B cell (primary cell): ENCODE results near the gene UTS2R. TPM values are rescaled to one million over a fixed set of nuclear protein-coding genes. Genes with fewer than 3 reads are reported as not detected.

ENCODE experiments used
- ATAC-seq: fragments of 200-7000 bp; cut with Tn5 transposase; one replicate; pipeline ENCODE4 v1.10.0; 2021; ENCODE audit warnings: low read depth, mild to moderate bottlenecking, moderate number of reproducible peaks, moderate library complexity
- CTCF ChIA-PET: fragments of 350-600 bp; sonication (Branson Sonifier 250); formaldehyde crosslinking; loops from one replicate; lab custom pipeline; 2021; ENCODE audit warnings: antibody characterized with exemption, inconsistent platforms; lab: Charles Lee
- POLR2A ChIA-PET: fragments of 350-600 bp; sonication (Branson Sonifier 250); formaldehyde crosslinking; loops from one replicate; lab custom pipeline; 2021; ENCODE audit warnings: antibody characterized with exemption; lab: Charles Lee
- DNase-seq: peaks from one replicate; pipeline ENCODE4 v3.0.0; 2013
- H2AFZ ChIP-seq: 2 replicates; pipeline ENCODE4 v1.6.1; 2012; ENCODE audit warnings: mild to moderate bottlenecking, low read depth, low read length; ENCODE audit not compliant: insufficient read depth, poor library complexity, severe bottlenecking
- H3K27ac ChIP-seq, 2 donors: 1 replicate in 1 of 2; 2 replicates in 1 of 2; pipeline ENCODE4 v1.5.1; 2012 to 2013; ENCODE audit warnings: low read length in 2 of 2, mild to moderate bottlenecking in 2 of 2, moderate library complexity in 1 of 2
- H3K27me3 ChIP-seq, 4 experiments: fragments of 200-600 bp in 1 of 4; sonication (generic) in 1 of 4; replicated peaks in 1 of 4; 1 replicate in 2 of 4; 2 replicates in 2 of 4; pipeline versions ENCODE4 v1.6.1 to v1.7.0; 2013 to 2016; ENCODE audit warnings: low read length in 3 of 4, mild to moderate bottlenecking in 2 of 4, mixed read lengths in 1 of 4, moderate library complexity in 1 of 4; ENCODE audit not compliant: insufficient read depth in 4 of 4, control insufficient read depth in 3 of 4; ENCODE audit errors: control extremely low read depth in 1 of 4
- H3K36me3 ChIP-seq, 2 experiments: replicated peaks in 1 of 2; 1 replicate in 1 of 2; 2 replicates in 1 of 2; pipeline versions ENCODE4 v1.6.1 to v1.7.1; 2013; ENCODE audit warnings: low read length in 1 of 2; ENCODE audit not compliant: insufficient read depth in 2 of 2, control insufficient read depth in 1 of 2; ENCODE audit errors: control extremely low read depth in 1 of 2, extremely low read depth in 1 of 2
- H3K4me1 ChIP-seq, 2 donors: fragments of 200-600 bp in 1 of 2; sonication (generic) in 1 of 2; 1 replicate in 1 of 2; 2 replicates in 1 of 2; pipeline versions ENCODE4 v1.5.1 to v1.6.1; 2013 to 2017; ENCODE audit warnings: low read length in 2 of 2; ENCODE audit not compliant: control insufficient read depth in 2 of 2, insufficient read depth in 2 of 2
- H3K4me2 ChIP-seq: replicated peaks from 2 replicates; pipeline ENCODE3; 2012; ENCODE audit warnings: mild to moderate bottlenecking, low read depth, low read length; ENCODE audit not compliant: poor library complexity, severe bottlenecking
- H3K4me3 ChIP-seq, 5 experiments: fragments of 200-600 bp in 1 of 5; sonication (generic) in 1 of 5; 1 replicate in 3 of 5; 2 replicates in 2 of 5; pipeline versions ENCODE4 v1.5.1 to v1.7.0; 2011 to 2016; ENCODE audit warnings: low read length in 4 of 5, mild to moderate bottlenecking in 4 of 5, low read depth in 2 of 5, control low read depth in 1 of 5, moderate library complexity in 1 of 5; ENCODE audit not compliant: insufficient read depth in 1 of 5; ENCODE audit errors: control extremely low read depth in 1 of 5, extremely low read depth in 1 of 5
- H3K79me2 ChIP-seq: fragments of 200-600 bp; sonication (generic); one replicate; pipeline ENCODE4 v1.6.0; 2016; ENCODE audit warnings: low read length; ENCODE audit not compliant: control insufficient read depth, insufficient read depth
- H3K9ac ChIP-seq: fragments of 200-600 bp; sonication (generic); 2 replicates; pipeline ENCODE4 v1.6.1; 2017; ENCODE audit warnings: mild to moderate bottlenecking, low read length, moderate library complexity
- H3K9me3 ChIP-seq, 3 donors: one replicate each; pipeline versions ENCODE4 v1.6.1 to v1.7.1; 2013; ENCODE audit warnings: low read length in 2 of 3; ENCODE audit not compliant: control insufficient read depth in 2 of 3, insufficient read depth in 1 of 3; ENCODE audit errors: control extremely low read depth in 1 of 3
- H4K20me1 ChIP-seq: 2 replicates; pipeline ENCODE4 v1.6.0; 2012; ENCODE audit warnings: mild to moderate bottlenecking, low read length; ENCODE audit not compliant: insufficient read depth, control insufficient read depth, poor library complexity, severe bottlenecking
- H3K27ac Mint-ChIP-seq: one replicate; pipeline ENCODE4 v1.8.0; 2021; ENCODE audit warnings: mixed read lengths
- H3K27me3 Mint-ChIP-seq: one replicate; pipeline ENCODE4 v1.8.0; 2021; ENCODE audit warnings: mixed read lengths
- H3K4me1 Mint-ChIP-seq: one replicate; pipeline ENCODE4 v1.8.0; 2021; ENCODE audit warnings: mixed read lengths
- H3K4me3 Mint-ChIP-seq: one replicate; pipeline ENCODE4 v1.8.0; 2021; ENCODE audit warnings: mixed read lengths
- H3K9me3 Mint-ChIP-seq: one replicate; pipeline ENCODE4 v1.8.0; 2022; ENCODE audit warnings: mixed read lengths; ENCODE audit not compliant: insufficient read depth
- EZH2 ChIP-seq: IDR thresholded peaks from 2 replicates; pipeline ENCODE4 v1.6.1; 2012; ENCODE audit warnings: borderline replicate concordance, low read depth, mild to moderate bottlenecking, moderate library complexity, low read length; ENCODE audit not compliant: insufficient read depth, poor library complexity, severe bottlenecking
- WGBS: methylation state at CpG from one replicate; pipeline ENCODE4 v1.1.5; 2013; ENCODE audit warnings: missing lambda C conversion rate; ENCODE audit not compliant: insufficient coverage; 5-methylcytosine and 5-hydroxymethylcytosine counted together
- intact Hi-C: fragments of 100-400 bp; cut with micrococcal nuclease; formaldehyde crosslinking; loops from one replicate; pipeline ENCODE4 v1.10.0; 2022
- polyA plus RNA-seq: library from polyadenylated mRNA; depleted of rRNA; stranded (reverse); fragments of >200 nt; gene quantifications from 2 replicates; pipeline ENCODE4 v1.2.3, GENCODE V29; 2012
- total RNA-seq, 2 donors: library from RNA; stranded (reverse); fragments of 120-200 nt in 1 of 2; gene quantifications; 1 replicate in 1 of 2; 2 replicates in 1 of 2; pipeline versions ENCODE4 v1.2.3 to v1.2.4, GENCODE V29; 2013 to 2022
- TF ChIP-seq, protein P1 (sequence below): fragments of 200-600 bp; IDR thresholded peaks from one replicate; pipeline ENCODE4 v1.8.0; 2022; ENCODE audit warnings: antibody characterized with exemption, mild to moderate bottlenecking

UTS2R gene
- total and polyA plus RNA-seq, 2 donors (not counting 1 experiment from before 2014, with no cell fraction given) = 0.86 TPM; not detected in 1

DNA sequence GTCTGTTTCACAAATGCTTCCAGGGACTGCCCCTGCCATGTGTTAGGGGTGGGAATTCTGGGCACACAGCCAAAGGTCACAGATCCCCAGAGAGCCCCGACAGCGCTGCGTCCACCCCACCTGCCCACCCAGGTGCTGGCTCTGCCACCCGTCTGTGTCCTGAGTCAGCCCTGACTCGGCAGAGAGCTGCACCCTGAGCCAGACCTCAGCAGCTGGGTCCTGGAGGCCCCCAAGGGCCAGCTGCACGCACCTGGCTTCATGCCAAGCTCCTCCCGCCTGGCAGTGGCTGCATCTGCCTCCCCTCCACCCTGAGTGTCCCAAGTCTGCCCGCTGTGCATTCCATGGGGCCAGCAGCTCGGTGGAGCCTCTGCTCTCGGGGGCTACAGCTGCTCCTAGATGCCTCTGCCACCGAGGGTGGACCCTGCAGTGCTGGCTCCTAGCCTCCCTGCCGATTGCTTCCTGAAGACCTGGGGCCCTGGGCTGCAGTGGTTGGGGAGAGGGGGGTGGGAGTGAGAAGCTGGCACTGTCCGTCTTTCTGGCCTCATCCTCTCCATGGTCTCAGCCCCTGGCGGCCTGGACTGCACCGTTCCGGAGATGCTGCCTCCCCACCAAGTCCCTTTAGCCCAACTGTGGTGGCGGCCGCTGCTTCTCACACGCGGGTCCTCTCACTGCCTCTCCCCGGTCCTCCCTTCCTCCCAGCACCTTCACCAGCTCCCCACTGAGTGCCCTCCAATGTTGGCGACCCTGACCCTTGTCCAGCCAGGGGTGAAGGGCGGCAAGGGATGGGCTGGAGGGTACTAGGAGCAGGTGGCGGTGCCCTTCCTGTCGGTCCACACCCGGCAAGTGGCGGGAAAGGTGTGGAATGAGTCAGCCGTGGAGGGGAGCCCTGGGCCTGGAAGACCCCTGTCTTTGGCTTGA lies 41.0 kb upstream of the UTS2R start:
- intact Hi-C loops = no loop called here
- H2AFZ ChIP-seq = no peak overlapping the region
- H3K9me3 ChIP-seq = peaks cover 0 to 19% (median 0%) of the 10 kb centered on the region in 3 donors
- H3K27me3 Mint-ChIP-seq = peaks cover 12% of the 10 kb centered on the region
- H3K4me2 ChIP-seq = no peak overlapping the region
- H3K27ac ChIP-seq = no peak overlapping the region
- peaks cover 26 to 37% of the 10 kb centered on the region in 2 donors for H3K4me1 ChIP-seq
- no peaks in the 10 kb centered on the region for H3K9me3 Mint-ChIP-seq
- H3K36me3 ChIP-seq = no peaks in the 10 kb centered on the region
- H4K20me1 ChIP-seq = no peaks in the 10 kb centered on the region
- ATAC-seq = no peak
- TF ChIP-seq, protein P1, sequence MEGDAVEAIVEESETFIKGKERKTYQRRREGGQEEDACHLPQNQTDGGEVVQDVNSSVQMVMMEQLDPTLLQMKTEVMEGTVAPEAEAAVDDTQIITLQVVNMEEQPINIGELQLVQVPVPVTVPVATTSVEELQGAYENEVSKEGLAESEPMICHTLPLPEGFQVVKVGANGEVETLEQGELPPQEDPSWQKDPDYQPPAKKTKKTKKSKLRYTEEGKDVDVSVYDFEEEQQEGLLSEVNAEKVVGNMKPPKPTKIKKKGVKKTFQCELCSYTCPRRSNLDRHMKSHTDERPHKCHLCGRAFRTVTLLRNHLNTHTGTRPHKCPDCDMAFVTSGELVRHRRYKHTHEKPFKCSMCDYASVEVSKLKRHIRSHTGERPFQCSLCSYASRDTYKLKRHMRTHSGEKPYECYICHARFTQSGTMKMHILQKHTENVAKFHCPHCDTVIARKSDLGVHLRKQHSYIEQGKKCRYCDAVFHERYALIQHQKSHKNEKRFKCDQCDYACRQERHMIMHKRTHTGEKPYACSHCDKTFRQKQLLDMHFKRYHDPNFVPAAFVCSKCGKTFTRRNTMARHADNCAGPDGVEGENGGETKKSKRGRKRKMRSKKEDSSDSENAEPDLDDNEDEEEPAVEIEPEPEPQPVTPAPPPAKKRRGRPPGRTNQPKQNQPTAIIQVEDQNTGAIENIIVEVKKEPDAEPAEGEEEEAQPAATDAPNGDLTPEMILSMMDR = no peak
- no peak for TF ChIP-seq EZH2
- H3K4me3 Mint-ChIP-seq = no peak overlapping the region
- H3K27ac Mint-ChIP-seq = no peak overlapping the region
- peaks cover 21% of the 10 kb centered on the region for H3K4me1 Mint-ChIP-seq
- no peaks in the 10 kb centered on the region for H3K79me2 ChIP-seq
- DNase-seq = no peak
- POLR2A ChIA-PET = no interaction called here
- H3K27me3 ChIP-seq = peaks cover 0 to 72% (median 24%) of the 10 kb centered on the region in 4 experiments
- CTCF ChIA-PET = no interaction called here
- WGBS = 54% methylated on average over 23 of the region's 28 CpGs
- H3K9ac ChIP-seq = no peak overlapping the region
- no peak overlapping the region for H3K4me3 ChIP-seq
